Measurements from ENCODE around the gene SUPT16H. TPM values are rescaled to one million over a fixed set of nuclear protein-coding genes. Genes with fewer than 3 reads are reported as not detected.

The SUPT16H gene
- total and polyA plus RNA-seq, 2 of the 13 experiments (the other 11 are each of a cell fraction or from before 2014, with no cell fraction given) = 77.5 to 230 TPM

DNA sequence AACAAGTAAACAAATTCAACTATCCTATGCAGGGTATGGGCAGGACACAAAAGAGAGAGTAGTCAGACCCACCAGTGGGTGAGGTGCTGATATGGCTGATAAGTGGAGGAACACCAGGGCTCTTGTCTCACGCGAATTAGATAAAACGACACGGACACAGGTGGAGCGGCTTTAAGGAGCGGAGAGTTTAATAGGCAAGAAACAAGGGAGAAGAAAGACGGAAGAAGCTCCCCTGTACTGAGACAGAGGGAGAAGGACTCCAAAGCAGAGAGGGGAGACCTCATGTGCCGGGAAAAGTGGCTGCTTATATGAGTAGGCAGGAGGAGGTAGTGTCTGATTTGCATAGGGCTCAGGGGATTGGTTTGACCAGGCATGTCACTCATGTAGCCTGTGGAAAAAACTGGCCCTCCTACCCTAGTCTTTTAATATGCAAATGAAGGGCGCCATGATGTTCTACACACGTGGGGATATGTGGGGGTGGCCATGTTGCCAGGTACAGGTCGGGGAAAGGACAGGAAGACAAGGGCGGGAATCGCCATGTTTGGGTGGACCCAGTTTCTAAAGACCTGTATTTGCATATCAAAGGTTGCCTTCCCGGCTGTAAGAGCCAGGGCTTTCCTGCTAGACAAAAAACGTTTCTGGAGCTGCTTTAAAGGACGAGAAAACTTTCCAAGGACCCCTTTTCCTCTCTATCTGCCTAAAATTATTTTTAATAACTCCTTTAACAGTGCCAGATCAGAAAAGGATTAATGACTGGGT lies 75.2 kb downstream of the SUPT16H start (continued):
- TF ChIP-seq, protein P1, sequence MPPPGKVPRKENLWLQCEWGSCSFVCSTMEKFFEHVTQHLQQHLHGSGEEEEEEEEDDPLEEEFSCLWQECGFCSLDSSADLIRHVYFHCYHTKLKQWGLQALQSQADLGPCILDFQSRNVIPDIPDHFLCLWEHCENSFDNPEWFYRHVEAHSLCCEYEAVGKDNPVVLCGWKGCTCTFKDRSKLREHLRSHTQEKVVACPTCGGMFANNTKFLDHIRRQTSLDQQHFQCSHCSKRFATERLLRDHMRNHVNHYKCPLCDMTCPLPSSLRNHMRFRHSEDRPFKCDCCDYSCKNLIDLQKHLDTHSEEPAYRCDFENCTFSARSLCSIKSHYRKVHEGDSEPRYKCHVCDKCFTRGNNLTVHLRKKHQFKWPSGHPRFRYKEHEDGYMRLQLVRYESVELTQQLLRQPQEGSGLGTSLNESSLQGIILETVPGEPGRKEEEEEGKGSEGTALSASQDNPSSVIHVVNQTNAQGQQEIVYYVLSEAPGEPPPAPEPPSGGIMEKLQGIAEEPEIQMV (CRISPR knock-in tag; IDR thresholded peaks at IDR 0.05; ENCODE audit: low read depth) = peak; percentile 75; the same call in 1 of the 2 replicates
- TF ChIP-seq, protein P2, sequence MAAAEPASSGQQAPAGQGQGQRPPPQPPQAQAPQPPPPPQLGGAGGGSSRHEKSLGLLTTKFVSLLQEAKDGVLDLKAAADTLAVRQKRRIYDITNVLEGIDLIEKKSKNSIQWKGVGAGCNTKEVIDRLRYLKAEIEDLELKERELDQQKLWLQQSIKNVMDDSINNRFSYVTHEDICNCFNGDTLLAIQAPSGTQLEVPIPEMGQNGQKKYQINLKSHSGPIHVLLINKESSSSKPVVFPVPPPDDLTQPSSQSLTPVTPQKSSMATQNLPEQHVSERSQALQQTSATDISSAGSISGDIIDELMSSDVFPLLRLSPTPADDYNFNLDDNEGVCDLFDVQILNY (CRISPR knock-in tag; conservative IDR thresholded peaks at IDR 0.05) = peak; percentile 97
- no peak for TF ChIP-seq PAX8 (CRISPR knock-in tag; IDR thresholded peaks at IDR 0.05; ENCODE audit: borderline replicate concordance)
- TF ChIP-seq, protein P3, sequence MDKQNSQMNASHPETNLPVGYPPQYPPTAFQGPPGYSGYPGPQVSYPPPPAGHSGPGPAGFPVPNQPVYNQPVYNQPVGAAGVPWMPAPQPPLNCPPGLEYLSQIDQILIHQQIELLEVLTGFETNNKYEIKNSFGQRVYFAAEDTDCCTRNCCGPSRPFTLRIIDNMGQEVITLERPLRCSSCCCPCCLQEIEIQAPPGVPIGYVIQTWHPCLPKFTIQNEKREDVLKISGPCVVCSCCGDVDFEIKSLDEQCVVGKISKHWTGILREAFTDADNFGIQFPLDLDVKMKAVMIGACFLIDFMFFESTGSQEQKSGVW (CRISPR knock-in tag; IDR thresholded peaks at IDR 0.05; ENCODE audit: borderline replicate concordance) = no peak
- TF ChIP-seq, protein P4, sequence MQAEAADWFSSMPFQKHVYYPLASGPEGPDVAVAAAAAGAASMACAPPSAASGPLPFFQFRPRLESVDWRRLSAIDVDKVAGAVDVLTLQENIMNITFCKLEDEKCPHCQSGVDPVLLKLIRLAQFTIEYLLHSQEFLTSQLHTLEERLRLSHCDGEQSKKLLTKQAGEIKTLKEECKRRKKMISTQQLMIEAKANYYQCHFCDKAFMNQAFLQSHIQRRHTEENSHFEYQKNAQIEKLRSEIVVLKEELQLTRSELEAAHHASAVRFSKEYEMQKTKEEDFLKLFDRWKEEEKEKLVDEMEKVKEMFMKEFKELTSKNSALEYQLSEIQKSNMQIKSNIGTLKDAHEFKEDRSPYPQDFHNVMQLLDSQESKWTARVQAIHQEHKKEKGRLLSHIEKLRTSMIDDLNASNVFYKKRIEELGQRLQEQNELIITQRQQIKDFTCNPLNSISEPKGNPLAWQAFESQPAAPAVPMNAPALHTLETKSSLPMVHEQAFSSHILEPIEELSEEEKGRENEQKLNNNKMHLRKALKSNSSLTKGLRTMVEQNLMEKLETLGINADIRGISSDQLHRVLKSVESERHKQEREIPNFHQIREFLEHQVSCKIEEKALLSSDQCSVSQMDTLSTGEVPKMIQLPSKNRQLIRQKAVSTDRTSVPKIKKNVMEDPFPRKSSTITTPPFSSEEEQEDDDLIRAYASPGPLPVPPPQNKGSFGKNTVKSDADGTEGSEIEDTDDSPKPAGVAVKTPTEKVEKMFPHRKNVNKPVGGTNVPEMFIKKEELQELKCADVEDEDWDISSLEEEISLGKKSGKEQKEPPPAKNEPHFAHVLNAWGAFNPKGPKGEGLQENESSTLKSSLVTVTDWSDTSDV (CRISPR knock-in tag; IDR thresholded peaks at IDR 0.05) = no peak
- TF ChIP-seq, protein P5, sequence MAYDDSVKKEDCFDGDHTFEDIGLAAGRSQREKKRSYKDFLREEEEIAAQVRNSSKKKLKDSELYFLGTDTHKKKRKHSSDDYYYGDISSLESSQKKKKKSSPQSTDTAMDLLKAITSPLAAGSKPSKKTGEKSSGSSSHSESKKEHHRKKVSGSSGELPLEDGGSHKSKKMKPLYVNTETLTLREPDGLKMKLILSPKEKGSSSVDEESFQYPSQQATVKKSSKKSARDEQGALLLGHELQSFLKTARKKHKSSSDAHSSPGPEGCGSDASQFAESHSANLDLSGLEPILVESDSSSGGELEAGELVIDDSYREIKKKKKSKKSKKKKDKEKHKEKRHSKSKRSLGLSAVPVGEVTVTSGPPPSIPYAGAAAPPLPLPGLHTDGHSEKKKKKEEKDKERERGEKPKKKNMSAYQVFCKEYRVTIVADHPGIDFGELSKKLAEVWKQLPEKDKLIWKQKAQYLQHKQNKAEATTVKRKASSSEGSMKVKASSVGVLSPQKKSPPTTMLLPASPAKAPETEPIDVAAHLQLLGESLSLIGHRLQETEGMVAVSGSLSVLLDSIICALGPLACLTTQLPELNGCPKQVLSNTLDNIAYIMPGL (CRISPR knock-in tag; IDR thresholded peaks at IDR 0.05; ENCODE audit: borderline replicate concordance in 1 of 2, low read depth in 1 of 2) = peak; percentile 32 to 59
- TF ChIP-seq ATF7 (IDR thresholded peaks at IDR 0.05) = no peak
- TF ChIP-seq ATF7 (CRISPR knock-in tag; IDR thresholded peaks at IDR 0.05) = no peak
- TF ChIP-seq SIX1 (CRISPR knock-in tag; IDR thresholded peaks at IDR 0.05; ENCODE audit: borderline replicate concordance) = no peak
- TF ChIP-seq TCF12 (IDR thresholded peaks at IDR 0.05) = no peak
- TF ChIP-seq TCF12 (CRISPR knock-in tag; IDR thresholded peaks at IDR 0.05) = no peak; the same call in 1 of the 2 replicates
- no peak for TF ChIP-seq MAFK (conservative IDR thresholded peaks at IDR 0.05 in 1 of 2, IDR thresholded peaks at IDR 0.05 in 1 of 2; ENCODE audit: low read length in 2 of 2)
- no peak for TF ChIP-seq XBP1 (CRISPR knock-in tag; IDR thresholded peaks at IDR 0.05)
- TF ChIP-seq ZNF335 (CRISPR knock-in tag; IDR thresholded peaks at IDR 0.05) = peak; percentile 85
- no peak for TF ChIP-seq TOPORS (CRISPR knock-in tag; IDR thresholded peaks at IDR 0.05)
- no peak for TF ChIP-seq CHD2 (IDR thresholded peaks at IDR 0.05; ENCODE audit: low read depth, low read length)
- TF ChIP-seq ATRX (CRISPR knock-in tag; IDR thresholded peaks at IDR 0.05; ENCODE audit: borderline replicate concordance) = no peak
- no peak for TF ChIP-seq HOXA7 (CRISPR knock-in tag; IDR thresholded peaks at IDR 0.05)
- TF ChIP-seq SMAD3 (CRISPR knock-in tag; IDR thresholded peaks at IDR 0.05) = no peak
- no peak for TF ChIP-seq ZNF746 (CRISPR knock-in tag; IDR thresholded peaks at IDR 0.05)
- TF ChIP-seq ZNF124 (CRISPR knock-in tag; IDR thresholded peaks at IDR 0.05) = 0 out of 2 replicates have a peak, but pooled peaks have one; percentile 15
- TF ChIP-seq HMG20A (CRISPR knock-in tag; IDR thresholded peaks at IDR 0.05; ENCODE audit: borderline replicate concordance) = no peak
- no peak for TF ChIP-seq ZNF282 (IDR thresholded peaks at IDR 0.05; ENCODE audit: partially characterized antibody)

Data from HepG2 (cell line).